ENCODE measurements around the gene CXXC4.

The CXXC4 gene

DNA sequence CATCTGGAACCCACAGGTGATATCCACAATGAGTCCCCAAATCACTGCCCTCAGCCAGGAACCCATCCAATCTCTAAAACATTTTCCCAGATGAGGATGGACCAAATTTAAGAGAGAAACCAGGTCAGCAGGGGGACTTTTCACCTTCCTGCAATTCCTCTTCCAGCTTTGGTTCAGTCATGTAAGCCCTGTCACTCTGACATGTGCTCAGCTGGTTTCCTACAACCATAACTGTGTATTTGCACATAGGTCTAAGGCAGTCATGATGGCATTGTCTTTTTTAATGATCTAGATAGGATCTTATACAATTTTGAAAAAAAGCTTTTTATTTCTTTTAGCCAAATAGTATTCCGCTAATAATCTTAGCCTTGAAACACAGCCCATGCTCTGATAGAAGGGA lies 6.5 kb downstream of the CXXC4 start:
- DNase-seq, result no peak

DNA sequence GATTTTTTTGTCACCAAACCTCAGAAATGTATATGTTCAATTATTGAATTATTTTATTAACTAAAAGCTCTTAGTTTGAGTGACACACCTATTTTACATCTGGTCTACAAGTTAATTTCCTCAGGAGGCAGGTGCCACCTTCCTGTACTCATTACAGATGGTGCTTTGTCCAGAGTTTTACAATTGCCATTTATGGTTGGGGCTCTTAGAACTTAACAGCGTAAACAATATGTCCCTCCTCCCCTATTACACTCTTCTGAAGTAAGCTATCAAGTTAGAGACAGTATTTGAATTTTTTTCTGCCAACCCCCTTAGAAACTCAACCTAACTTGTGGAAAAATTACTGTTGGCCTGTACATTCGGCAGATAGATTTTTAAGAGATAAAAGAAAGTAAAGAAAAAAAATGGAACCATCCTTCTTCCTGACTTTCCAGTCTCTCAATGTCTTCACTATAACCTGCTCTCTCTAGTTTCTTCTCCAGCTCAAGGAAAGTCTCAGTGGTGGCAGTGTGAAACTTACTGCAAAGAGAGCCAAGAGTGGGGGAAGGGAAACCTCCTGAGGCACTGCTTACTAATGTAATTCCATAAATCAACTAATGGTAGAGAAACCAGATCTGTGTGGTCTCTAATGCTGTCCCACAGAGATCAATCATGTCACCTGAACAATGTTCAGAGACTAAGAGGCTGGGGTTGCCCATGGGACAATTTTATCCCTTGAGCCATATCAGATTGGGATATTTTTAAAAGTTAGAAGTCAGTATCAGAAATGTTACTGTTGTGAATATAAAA lies 7.8 kb downstream of the CXXC4 start:
- no peak for DNase-seq

DNA sequence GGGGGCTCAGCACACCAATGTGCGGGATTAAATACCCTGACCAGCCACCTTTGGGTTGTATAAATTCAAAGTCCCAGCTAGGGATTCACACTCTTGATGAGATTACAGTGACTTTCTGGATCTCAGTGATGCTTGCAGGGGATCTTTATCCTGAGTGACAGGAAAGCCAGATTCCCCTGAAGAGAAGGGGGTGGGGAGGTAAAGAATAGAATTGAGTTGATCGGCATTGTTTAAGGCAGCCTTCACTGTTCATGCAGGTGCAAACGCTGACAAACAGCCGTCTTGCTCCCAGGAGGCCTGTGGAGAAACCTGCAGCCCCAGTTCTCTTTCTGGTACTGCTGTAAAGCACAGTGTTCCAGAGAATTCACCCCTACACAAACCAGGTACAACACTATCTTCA lies 19.0 kb downstream of the CXXC4 start:
- DNase-seq, result no peak

DNA sequence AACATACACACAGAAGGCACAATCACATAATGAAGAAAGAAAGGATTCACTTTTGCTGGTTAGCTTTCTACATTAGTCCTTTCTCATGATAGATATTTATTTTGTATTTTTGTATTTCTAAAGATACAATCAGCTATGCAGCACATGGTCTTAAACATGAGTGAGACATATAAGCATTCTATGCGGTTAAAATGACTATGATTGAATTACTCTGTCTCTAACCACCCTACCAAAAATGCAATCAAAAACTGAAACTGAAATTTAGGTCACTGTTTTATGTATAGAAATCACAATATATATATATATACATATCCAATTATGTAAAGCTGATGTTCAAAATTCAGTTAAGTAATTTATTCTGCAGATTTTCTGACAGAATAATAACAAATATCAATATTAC lies 21.9 kb downstream of the CXXC4 start:
- no peak for DNase-seq

DNA sequence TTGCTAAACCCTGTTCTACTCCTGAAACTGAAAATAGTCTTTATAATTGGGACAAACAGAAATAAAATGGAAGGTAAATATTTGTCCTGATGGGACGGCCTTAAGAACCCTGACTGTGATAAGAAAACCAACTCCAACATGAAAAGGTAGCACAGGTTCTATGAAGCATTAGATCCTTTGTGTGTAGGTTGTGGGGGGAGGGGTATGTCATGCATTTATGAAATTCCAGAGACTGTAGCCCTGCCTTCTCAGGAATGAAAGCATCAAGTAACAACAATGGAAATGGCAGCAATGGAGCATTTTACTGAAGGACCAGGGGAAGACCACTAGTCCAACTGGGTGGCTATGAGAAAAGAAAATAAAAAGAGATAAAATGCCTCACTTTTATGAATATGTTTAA lies 23.9 kb downstream of the CXXC4 start:
- DNase-seq, result no peak

DNA sequence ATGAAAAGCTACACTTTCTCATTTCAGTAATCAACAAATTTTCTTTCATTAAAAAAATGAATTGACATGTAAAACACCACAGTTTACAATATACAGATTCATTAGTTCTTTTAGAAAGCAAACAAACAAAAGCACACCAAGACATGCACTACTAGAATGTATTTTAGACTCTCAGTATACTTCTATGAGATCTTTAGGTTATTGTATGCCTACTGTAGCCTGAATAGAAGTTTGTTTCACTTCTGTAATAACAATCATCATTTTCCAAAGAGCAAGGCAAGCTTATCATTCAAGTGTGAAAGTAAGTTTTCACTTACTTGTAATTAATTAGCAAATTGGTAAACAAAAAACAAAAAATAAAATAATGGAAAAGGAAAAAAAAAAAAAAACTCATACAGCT lies 24.9 kb downstream of the CXXC4 start:
- DNase-seq, result no peak

DNA sequence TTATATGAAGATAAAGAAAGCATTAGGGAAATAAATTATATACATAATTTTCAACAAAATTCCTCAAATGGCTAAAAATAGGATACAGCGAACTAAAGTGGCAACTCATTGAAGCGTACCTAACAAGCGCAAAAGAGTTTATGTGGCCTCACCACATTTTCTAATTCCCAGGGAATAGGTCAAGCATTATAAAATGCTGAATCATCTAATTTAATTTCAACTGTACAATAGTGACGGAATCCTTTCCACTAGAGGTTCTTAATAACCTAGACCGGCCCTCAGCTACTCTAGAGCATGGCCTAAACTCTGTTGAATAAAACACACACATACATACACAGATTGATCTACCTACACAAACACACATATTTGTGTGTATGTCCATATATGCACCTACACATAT lies 29.1 kb downstream of the CXXC4 start:
- DNase-seq, result no peak

DNA sequence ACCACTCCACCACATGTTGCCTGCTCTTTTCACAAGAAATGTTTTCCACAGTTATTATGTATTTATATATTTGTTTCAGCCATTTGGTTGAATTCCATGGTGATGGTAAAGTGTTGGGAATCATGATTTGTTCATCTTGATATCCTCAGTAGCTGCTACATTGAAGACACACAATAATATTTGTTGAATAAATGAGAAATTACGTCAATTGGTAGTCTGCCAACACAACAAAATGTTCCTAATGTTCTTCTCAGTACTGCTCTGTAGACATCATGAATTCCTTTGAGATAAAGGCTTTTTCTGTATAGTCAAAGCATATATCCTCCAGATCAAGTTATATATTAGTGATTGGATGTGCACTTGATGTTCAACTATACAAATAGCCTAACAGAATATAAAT lies 29.5 kb downstream of the CXXC4 start:
- no peak for DNase-seq

DNA sequence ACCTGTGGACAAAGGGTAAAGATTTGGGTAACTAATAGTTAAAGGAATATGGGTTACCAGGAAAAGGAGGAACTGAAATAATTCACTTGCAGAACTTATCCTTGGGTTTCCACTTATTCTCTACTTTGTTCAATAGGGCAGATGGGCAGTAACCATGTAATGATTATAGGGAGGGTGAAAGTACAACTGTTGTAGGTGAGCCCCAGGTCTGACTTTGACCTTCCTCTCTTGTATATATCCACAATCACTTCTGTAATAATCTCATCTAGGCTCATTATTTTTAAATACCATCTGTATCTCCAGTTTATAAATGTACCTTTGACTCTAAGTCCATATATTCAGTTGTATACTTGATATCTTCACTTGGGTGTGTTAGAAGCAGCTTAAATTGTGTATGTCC lies 32.1 kb downstream of the CXXC4 start:
- DNase-seq, result no peak

DNA sequence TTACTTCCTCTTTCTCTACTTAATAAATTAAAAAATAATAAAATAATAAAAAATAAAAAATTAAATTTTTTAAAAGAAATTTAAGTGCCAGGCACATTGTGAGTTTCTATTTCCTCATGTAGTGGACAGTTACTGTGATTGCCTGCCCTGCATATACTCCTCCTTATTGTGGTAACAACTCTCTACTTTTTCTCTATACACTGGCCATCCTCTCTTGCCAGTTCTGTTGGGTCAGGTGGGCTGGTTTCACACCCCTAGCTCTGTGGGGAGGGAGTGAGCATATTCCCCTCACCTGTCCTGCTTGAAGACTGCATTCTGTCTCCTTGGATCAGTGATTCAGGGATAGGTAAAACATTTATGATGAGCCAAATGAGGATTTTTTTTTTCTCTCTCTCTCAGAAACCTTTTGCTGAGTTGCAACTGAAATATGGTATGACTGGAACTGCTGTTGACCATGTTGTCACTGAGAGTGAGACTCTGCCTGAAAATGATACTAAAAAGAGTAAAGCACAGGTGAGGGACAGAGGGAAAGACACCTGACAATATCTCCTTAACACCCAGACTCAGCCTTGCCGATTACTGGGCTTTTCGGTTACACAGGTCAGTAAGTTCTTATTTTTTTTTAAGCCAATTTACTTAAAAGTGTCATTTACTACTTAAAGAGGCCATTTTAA lies 37.2 kb downstream of the CXXC4 start:
- no peak for DNase-seq

DNA sequence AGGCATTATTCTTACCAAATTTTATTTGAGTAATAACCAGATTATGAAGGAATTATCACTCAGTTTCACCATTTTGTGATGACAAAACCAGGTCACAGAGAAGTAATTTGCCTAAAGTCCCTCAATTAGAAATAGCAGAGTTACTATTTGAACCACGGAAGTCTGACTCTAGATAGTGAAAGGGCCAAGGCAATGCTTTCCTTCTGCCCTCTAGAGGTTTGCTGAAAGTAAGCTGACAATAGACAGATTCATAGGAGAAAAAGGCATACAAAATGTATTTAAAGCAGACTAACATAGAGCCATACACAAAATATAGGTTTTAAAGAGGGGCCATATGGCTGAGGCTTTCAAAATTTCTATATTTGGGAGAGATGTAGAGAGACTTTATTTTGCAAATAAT lies 43.1 kb downstream of the CXXC4 start:
- DNase-seq, result no peak

DNA sequence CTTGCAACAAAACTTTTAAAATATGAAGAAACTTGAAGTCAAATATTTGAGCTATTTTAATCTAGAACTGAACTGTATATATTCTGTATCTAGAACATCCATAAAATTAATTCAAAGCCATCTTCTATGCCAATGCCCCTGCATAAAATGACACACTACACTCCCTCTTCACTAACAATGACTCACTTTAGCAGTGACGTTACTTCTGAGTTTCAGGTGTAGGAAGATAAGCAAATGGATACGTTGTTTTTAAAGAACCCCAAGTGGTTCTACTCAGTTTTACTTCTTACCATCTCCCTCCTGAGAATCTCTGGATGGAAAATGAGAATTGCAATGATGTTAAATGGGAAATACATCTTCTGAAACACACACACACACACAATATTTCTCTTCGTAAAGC lies 45.2 kb downstream of the CXXC4 start:
- no peak for DNase-seq

DNA sequence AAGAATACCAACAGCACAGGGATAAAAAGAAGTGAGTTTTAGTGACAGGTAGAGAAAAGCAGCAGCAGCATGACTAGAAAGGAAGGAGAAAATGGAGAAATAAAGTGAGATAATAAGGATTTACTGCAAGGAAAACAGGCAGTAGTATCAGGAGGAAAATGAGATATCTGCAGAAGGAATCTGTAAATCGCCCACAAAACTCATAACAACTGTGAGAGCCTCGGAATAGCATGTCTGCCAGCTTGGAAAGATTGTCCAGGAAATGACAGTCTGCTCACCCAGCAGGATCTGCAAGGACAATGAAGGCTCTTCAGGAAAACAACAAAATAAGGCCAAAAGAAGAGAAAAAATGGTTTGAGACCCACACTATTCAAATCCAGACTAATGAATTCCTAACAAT lies 47.4 kb downstream of the CXXC4 start:
- no peak for DNase-seq

DNA sequence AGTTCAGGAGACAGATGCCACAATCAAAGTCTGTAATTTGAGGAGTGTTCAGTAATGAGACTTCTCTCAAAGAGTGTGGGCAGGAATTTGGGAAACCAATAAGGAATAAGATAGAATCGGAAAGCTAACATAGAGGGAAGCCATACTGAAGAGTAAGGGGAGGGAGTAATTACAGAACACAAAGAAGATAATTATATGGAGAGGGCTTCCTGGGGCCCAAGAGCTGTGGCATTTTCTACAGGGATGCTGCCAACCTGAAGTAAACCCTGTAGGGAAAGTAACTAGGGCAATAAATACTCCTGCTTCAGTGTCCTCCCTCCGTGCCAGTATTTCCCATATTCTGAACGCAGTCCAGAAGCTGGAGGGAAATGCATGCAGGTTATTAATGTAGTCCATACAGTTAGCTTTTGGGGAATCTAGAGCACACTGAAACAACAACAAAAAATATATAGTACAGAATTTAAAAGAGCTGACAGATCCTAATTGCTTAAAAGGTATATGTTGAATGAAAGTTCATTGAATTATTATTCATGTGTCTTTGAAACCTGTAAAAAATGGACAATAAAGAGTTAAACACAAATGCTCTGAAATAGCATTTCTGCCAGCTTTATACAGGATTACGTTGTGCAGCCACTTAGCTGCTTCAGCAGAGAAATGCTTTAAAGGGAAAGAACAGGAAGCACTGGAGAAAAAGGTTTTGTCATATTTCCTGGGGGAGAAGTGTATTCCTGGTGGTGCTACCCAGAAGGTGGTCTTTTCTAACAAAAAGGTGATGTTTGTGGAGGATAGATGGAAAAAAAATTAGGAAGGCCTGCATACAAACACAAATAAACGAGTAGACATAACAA lies 48.0 kb downstream of the CXXC4 start:
- DNase-seq, result no peak

DNA sequence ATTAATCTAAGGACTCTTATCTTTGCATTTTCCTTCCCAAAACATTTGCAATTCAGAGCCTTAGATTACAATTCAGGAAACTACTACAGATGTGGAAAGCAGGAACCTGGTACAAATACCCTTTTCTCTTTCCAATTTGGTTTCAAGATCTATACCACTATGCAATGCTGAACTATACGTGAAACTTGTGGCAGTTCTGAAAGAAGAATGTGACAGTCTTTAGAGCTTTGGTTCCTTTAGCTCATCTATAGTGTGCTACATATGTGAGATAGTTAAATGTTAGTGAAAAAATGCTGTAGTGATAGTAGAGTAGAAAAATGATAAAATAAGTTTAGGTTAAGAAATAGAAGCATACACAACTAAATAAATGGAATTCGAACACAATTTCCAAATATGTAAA lies 50.0 kb downstream of the CXXC4 start:
- DNase-seq, result no peak

DNA sequence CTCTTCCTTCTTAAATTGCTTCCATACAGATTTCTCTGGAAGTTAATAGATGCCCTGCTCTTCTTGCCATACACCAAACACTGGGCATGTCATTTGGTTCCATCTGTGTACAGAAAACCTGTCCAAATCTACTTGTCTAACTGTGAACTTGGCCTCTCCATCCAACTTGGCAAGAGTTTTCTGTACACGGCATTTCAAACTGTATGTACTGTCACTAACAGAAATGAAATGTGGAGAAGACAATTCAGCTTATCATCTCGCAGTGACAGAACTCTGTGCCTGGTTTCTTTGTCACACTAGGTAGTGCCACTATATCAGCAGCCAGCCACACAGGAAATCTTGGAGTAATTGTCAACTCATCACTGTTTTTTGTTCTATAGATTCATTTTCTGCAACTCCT lies 58.2 kb downstream of the CXXC4 start:
- no peak for DNase-seq

DNA sequence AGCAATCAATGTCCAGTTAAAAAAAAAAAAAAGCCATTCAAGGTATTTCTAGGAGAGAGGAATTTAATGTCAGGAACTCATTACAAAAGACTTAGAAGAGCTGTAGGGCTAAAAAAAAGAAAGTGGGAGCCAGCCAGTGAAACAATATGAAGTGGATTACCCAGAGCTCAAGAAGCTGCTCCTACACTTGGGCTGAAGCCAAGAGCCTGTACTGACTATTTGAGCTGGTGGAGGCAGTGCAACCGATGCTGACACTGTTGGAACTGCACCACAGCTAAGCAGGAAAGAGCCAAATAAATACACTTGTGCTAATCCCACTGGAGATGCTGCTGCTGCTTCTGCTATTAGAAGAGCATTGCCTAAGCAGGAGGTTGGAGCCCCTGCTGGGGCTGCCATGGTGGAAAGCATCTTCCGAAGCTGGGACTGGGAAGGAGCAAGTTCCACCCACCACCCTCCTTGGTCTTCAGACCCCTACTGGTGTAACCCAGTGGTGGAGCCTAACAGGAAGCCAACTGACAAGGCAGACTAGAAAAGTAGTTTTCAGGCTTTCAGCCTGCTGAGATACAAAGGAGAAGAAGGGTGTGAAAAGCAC lies 65.4 kb downstream of the CXXC4 start:
- DNase-seq, result no peak

DNA sequence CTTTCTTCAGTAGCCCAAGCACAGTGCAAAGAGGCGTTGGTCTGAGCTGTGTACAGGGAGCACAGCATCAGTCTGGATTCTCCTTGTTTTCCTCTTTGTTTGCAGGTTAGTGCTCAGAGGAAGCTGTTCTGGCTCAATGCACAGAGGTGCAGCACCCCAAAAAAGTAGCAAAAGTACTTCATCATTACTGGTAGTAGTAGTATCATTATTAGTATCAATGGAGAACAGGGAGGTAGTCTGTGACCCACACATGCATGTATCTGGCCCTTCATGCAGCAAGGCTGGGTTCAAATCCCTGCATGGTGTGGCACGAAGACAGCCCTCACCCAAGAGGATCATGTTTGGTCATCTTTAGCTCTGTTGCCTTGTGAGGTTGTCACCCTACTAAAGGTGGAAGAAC lies 68.7 kb downstream of the CXXC4 start:
- DNase-seq, result no peak

DNA sequence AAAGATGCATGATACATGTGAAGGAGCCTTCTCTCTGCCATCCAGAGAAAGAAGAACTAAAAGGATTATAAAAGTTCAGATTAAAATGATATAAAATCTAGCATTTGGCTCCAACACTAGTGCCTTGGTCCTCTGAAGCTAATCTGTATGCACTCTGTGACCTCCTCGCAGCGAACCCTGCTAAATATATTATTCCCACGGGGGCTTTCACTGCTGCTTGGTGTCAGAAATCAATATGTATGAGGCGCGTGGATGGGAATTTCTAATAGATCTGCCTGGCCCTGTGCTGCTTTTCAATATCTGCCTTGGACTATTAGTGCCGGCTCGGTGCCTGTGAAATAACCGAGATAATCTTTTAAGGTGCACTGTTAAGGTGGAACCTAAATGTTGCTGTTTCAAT lies 69.7 kb downstream of the CXXC4 start:
- no peak for DNase-seq

DNA sequence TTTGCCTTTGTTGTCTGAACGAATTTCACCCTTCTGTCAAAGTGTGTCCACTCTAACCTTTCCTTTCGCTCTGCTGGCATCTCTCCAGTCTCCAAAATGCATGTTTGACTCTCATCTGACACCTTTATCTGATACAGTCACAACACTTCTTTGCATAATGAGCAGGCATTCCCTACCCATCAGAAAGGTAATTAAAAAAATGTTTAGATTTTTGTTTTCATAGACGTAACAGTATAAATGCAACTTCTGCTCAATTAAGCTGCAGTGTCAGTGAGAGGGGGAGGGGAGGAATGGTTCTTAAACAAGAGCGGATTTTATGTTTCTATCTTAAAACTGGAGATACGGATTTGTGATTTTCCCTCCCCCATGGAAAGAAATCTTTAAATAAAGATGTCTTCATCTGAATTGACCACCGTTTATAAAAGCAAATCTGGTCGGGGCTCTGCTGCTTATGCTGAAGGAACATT lies 70.2 kb downstream of the CXXC4 start:
- no peak for DNase-seq

DNA sequence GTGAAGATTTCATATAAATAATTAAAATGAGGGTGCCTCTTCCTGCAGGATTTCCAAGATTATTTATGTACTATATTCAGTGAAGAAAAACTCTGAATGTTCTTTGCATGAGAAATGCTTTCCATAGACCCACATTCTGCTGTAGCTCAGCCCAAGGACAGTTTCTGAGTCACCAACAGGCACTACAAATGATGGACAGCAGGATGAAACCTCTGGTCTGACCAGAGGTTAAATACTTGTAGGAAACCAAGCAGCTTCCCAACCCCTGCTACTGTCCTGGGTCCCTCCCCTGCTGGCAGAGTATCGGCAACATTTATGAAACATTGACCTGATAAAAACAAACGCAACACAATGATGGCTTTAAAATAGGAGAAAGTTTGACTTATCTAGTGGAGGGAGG lies 73.1 kb downstream of the CXXC4 start:
- DNase-seq, result no peak

DNA sequence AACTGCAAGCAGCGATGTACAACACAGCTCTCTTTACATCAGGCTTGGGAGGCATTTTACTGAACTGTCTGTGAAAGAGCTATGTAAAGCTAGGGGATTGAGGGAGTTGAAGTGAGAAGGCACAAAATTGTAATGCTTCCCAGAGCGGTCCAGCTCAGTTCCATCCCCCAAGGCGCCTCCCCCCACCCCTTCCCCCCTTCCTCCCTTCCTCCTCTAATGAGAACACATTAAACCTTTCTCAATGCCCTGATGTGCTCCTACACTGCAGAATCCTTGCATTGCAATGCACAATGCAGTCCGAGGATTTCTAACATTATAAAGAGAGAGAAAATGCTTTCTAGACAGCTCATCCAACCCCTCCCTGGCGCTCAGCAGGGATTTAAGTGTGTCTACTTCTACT lies 73.9 kb downstream of the CXXC4 start:
- DNase-seq, result no peak

Data from stimulated activated naive CD4-positive, alpha-beta T cell treated with Interleukin-2 at 50 U/mL for 16 hours (primary cell).